Common myeloid progenitor, CD34-positive (primary cell): ENCODE data around the gene RUNX1.
"Not testable (repeated sequence)": the region's sequence is repeated elsewhere in the genome, so short reads cannot be mapped to it uniquely, and the experiment has no call there.

ENCODE experiments used
- CTCF ChIA-PET: fragments of 350-600 bp; sonication (Branson Sonifier 250); formaldehyde crosslinking; loops from one replicate; lab custom pipeline; 2021; ENCODE audit warnings: antibody characterized with exemption; lab: Charles Lee
- POLR2A ChIA-PET: fragments of 350-600 bp; sonication (Branson Sonifier 250); formaldehyde crosslinking; loops from one replicate; lab custom pipeline; 2021; ENCODE audit warnings: antibody characterized with exemption; lab: Charles Lee
- DNase-seq, 3 donors: peaks; one replicate each; pipeline versions ENCODE4 v3.0.0 to v3.0.0-alpha.2; 2013
- H3K27ac ChIP-seq, 2 experiments: 1 replicate in 1 of 2; 2 replicates in 1 of 2; pipeline ENCODE4 v1.7.0; 2013; ENCODE audit warnings: inconsistent platforms in 2 of 2, low read length in 2 of 2, mild to moderate bottlenecking in 2 of 2, low read depth in 1 of 2, moderate library complexity in 1 of 2; ENCODE audit not compliant: severe bottlenecking in 2 of 2, insufficient read depth in 1 of 2, poor library complexity in 1 of 2
- H3K27me3 ChIP-seq, 5 experiments: replicated peaks in 2 of 5; 1 replicate in 3 of 5; 2 replicates in 2 of 5; pipeline versions ENCODE4 v1.6.1 to v1.7.0; 2013; ENCODE audit warnings: low read length in 4 of 5, mild to moderate bottlenecking in 2 of 5, moderate library complexity in 2 of 5, inconsistent platforms in 1 of 5; ENCODE audit not compliant: insufficient read depth in 5 of 5, control insufficient read depth in 4 of 5
- H3K36me3 ChIP-seq, 4 experiments: 1 replicate in 2 of 4; 2 replicates in 2 of 4; pipeline versions ENCODE4 v1.6.1 to v1.7.0; 2013; ENCODE audit warnings: low read length in 3 of 4, control low read depth in 1 of 4, mild to moderate bottlenecking in 1 of 4; ENCODE audit not compliant: control insufficient read depth in 4 of 4, insufficient read depth in 4 of 4
- H3K4me1 ChIP-seq, 4 experiments: 1 replicate in 3 of 4; 2 replicates in 1 of 4; pipeline versions ENCODE4 v1.6.1 to v1.7.1; 2013; ENCODE audit warnings: low read length in 3 of 4, mild to moderate bottlenecking in 3 of 4, control low read depth in 1 of 4, inconsistent platforms in 1 of 4, moderate library complexity in 1 of 4; ENCODE audit not compliant: control insufficient read depth in 4 of 4, insufficient read depth in 4 of 4; ENCODE audit errors: control extremely low read depth in 1 of 4
- H3K4me3 ChIP-seq, 7 experiments: 1 replicate in 4 of 7; 2 replicates in 3 of 7; pipeline versions ENCODE4 v1.5.1 to v1.7.0; 2013; ENCODE audit warnings: mild to moderate bottlenecking in 7 of 7, low read length in 6 of 7, moderate library complexity in 6 of 7, inconsistent platforms in 2 of 7, low read depth in 2 of 7, control low read depth in 1 of 7; ENCODE audit not compliant: insufficient read depth in 4 of 7, control insufficient read depth in 1 of 7; ENCODE audit errors: extremely low read depth in 1 of 7
- H3K9me3 ChIP-seq, 5 experiments: 1 replicate in 4 of 5; 2 replicates in 1 of 5; pipeline versions ENCODE4 v1.6.1 to v1.7.1; 2013; ENCODE audit warnings: low read length in 4 of 5, mild to moderate bottlenecking in 2 of 5, inconsistent platforms in 1 of 5, low read depth in 1 of 5, moderate library complexity in 1 of 5; ENCODE audit not compliant: control insufficient read depth in 4 of 5, insufficient read depth in 2 of 5; ENCODE audit errors: control extremely low read depth in 1 of 5
- WGBS: methylation state at CpG from one replicate; pipeline ENCODE4 v1.1.5; 2013; ENCODE audit not compliant: insufficient coverage; 5-methylcytosine and 5-hydroxymethylcytosine counted together

Gene RUNX1

DNA sequence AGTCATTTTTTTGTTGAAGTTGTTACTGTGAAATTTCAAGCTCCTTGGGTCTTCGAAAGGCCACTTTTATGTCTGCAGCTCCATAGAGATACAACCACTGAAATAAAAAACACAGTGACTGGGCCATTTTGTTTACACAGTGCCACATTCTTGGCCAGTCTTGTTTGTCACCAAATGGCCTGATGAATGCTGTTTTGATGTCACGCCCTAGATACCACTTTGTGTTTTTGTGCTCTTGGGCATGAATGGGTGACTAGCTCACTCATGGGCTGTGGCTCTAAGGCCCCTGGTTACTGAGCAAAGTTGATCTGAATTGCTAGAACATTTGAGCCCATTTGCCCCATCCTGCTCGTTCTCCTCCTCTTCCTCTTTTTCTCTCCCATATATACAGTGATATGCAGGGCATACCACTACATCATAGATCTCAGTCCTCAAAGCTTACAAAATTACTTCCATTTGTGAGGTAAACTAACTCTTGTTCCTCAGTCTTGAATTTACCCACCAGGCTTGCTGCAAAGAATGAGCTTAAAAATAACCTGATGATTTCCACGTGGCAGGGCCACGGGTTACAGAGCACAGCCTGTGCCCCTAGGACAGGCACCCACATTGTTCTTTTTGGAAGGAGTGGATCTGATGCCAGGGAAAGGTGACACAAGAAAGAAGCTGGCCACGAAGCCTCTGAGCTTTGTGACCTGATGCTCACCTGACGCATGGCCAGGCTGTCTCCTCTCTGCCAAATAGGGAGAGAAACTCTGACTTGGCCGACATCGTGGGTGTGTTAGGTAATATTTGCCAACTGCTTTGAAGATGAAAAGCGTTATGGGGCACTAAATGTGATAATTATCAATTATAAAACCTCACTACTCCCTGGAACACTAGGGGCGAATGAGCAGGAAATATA is 92.4 kb downstream of the RUNX1 start:
- ChIA-PET POLR2A (interaction anchor here (1.3 kb wide), 1 partner anchor 13 kb away, joined by 6 read pairs; no protein-coding TSS in a partner anchor), CTCF (interaction anchor here (1.0 to 2.1 kb wide), 6 partner anchors 10 to 91 kb away, joined by 3 to 8 read pairs (median 4); no protein-coding TSS in a partner anchor)
- H3K27ac ChIP-seq, result no peak overlapping the region

GRCh38 chr21:34953950-34954349 is 95.2 kb downstream of the RUNX1 start:
- peaks cover 0 to 4% (median 2%) of the 10 kb centered on the region in 5 experiments for H3K9me3 ChIP-seq
- ChIA-PET POLR2A (interaction anchor here (0.6 kb wide), 1 partner anchor 44 kb away, joined by 5 read pairs; no protein-coding TSS in a partner anchor), CTCF (interaction anchor here (1.0 to 2.0 kb wide), 14 partner anchors 10 to 661 kb away, joined by 3 to 6 read pairs (median 4); no protein-coding TSS in a partner anchor)
- peak in 1 of 3 donors; percentile 44 for DNase-seq
- H3K27me3 ChIP-seq, result no peaks in the 10 kb centered on the region
- H3K27ac ChIP-seq, result peak overlapping the region in 1 of 2 experiments; percentile 51
- peaks cover 0 to 28% (median 15%) of the 10 kb centered on the region in 4 experiments for H3K4me1 ChIP-seq
- H3K36me3 ChIP-seq, result peaks cover 8 to 37% (median 26%) of the 10 kb centered on the region in 4 experiments
- H3K4me3 ChIP-seq, result no peak overlapping the region

More for the DNA sequence above, 92.4 kb downstream of the RUNX1 start:
- H3K9me3 ChIP-seq, result peaks cover 0 to 4% (median 2%) of the 10 kb centered on the region in 5 experiments
- no peaks in the 10 kb centered on the region for H3K27me3 ChIP-seq
- peaks cover 0 to 20% (median 9%) of the 10 kb centered on the region in 4 experiments for H3K4me1 ChIP-seq
- 93% methylated on average over 7 of the region's 11 CpGs for WGBS
- H3K4me3 ChIP-seq, result no peak overlapping the region
- H3K36me3 ChIP-seq, result peaks cover 14 to 48% (median 34%) of the 10 kb centered on the region in 4 experiments
- DNase-seq, result no peak

DNA sequence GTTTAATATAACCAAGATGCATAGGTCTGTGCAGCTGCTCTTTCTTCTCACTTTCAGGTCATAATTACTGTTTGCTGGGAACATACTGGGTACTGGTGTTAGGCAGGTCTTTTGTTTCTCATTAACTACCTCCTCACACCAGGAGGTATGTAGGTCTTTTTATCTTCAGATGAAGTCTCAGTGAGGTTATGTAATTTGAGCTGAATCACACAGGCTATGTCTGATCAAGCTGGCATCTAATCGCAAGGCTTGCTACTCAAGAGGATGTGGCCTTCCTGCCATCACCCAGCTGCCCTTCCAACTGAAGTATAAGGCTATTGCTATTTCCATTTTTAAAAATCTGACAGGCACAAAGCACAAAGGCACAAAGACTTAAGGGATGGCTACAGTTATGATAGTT is 96.4 kb downstream of the RUNX1 start:
- peak overlapping the region in 1 of 2 experiments; percentile 17 for H3K27ac ChIP-seq
- H3K4me3 ChIP-seq, result no peak overlapping the region
- peaks cover 8 to 33% (median 24%) of the 10 kb centered on the region in 4 experiments for H3K36me3 ChIP-seq
- 0% methylated on average over 1 of the region's 1 CpG for WGBS
- ChIA-PET CTCF (interaction anchor here (1.0 to 2.0 kb wide), 8 partner anchors 8 to 662 kb away, joined by 3 to 5 read pairs (median 4); no protein-coding TSS in a partner anchor), POLR2A (interaction anchor here (1.0 kb wide), 1 partner anchor 63 kb away, joined by 3 read pairs; no protein-coding TSS in a partner anchor)
- peaks cover 0 to 38% (median 24%) of the 10 kb centered on the region in 4 experiments for H3K4me1 ChIP-seq
- DNase-seq, result peak in 2 of 3 donors; percentile 72 to 83
- no peaks in the 10 kb centered on the region for H3K27me3 ChIP-seq
- peaks cover 0 to 4% (median 0%) of the 10 kb centered on the region in 5 experiments for H3K9me3 ChIP-seq

DNA sequence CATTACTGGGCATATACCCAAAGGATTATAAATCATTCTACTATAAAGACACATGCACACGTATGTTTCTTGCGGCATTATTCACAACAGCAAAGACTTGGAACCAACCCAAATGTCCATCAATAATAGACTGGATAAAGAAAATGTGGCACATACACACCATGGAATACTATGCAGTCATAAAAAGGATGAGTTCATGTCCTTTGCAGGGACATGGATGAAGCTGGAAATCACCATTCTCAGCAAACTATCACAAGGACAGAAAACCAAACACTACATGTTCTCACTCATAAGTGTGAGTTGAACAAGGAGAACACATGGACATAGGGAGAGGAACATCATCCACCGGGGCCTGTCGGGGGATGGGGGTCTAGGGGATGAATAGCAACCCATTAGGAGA is 97.2 kb downstream of the RUNX1 start:
- Histone ChIP-seq H3K4me1 (peaks cover 2 to 46% (median 29%) of the 10 kb centered on the region in 4 experiments), H3K36me3 (peaks cover 9 to 25% (median 17%) of the 10 kb centered on the region in 4 experiments)
- DNase-seq, H3K4me3 ChIP-seq, H3K27ac ChIP-seq, POLR2A ChIA-PET, H3K27me3 ChIP-seq, H3K9me3 ChIP-seq: not testable (repeated sequence)
- CTCF ChIA-PET, result interaction anchor here (1.6 kb wide), 1 partner anchor 60 kb away, joined by 4 read pairs; no protein-coding TSS in a partner anchor
- WGBS, result 100% methylated on average over 1 of the region's 4 CpGs

DNA sequence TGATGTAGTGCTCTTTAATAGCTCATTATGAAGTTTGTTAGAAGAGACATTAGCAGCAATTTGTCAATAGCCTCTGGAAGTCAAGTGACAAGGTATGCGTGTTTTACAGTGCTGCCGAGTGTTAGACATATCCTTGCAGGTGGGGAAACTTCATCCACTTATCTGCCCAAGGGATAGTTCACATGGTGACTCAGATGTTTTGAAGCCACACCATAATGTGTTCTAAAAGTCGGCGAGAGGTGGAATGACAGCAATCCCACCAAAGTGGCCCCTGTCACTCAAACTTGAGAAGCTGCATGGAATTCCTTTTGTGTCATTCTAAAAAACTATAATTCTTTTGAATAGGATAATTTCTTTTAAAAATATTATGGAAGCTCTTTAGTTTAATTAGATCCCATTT is 98.1 kb downstream of the RUNX1 start:
- no peak for DNase-seq
- Histone ChIP-seq H3K4me3 (no peak overlapping the region), H3K9me3 (peaks cover 0 to 1% (median 0%) of the 10 kb centered on the region in 5 experiments), H3K4me1 (peaks cover 5 to 55% (median 38%) of the 10 kb centered on the region in 4 experiments), H3K27me3 (no peaks in the 10 kb centered on the region), H3K27ac (no peak overlapping the region), H3K36me3 (peaks cover 6 to 20% (median 12%) of the 10 kb centered on the region in 4 experiments)
- ChIA-PET POLR2A (no interaction called here), CTCF (interaction anchor here (0.8 to 2.3 kb wide), 3 partner anchors 9 to 449 kb away, joined by 3 to 5 read pairs (median 4); no protein-coding TSS in a partner anchor)
- WGBS, result 83% methylated on average over 3 of the region's 4 CpGs

DNA sequence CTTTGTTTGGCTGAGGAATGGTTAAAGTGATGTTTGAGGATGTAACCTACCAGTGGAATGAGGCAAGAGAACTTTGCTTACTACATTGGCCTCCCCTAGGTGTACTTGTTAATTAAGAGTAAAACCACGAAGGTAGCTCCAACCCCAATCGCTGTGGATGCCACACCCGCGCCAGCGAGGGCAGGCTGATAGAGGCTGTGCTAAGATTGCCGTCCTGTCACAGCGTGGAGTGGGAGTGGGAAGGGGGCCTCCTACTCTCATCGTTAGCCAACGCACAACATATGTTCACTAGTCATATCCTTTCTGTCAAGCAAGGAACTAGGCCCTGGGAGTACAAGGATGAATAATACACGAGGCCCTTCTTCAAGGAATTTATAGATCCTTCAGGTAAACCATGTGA is 99.6 kb downstream of the RUNX1 start:
- H3K27ac ChIP-seq, result no peak overlapping the region
- ChIA-PET POLR2A (interaction anchor here (0.6 kb wide), 1 partner anchor 1047 kb away, joined by 3 read pairs; no protein-coding TSS in a partner anchor), CTCF (interaction anchor here (1.0 to 5.0 kb wide), 5 partner anchors 10 to 60 kb away, joined by 3 to 38 read pairs (median 4); no protein-coding TSS in a partner anchor)
- DNase-seq, result no peak
- no peaks in the 10 kb centered on the region for H3K9me3 ChIP-seq
- H3K36me3 ChIP-seq, result peaks cover 4 to 10% (median 7%) of the 10 kb centered on the region in 4 experiments
- H3K4me1 ChIP-seq, result peaks cover 9 to 70% (median 50%) of the 10 kb centered on the region in 4 experiments
- no peaks in the 10 kb centered on the region for H3K27me3 ChIP-seq
- WGBS, result 95% methylated on average over 7 of the region's 10 CpGs
- H3K4me3 ChIP-seq, result no peak overlapping the region
